HFFc6 (cell line): ENCODE results near the gene AFAP1. TPM values are rescaled to one million over a fixed set of nuclear protein-coding genes. Genes with fewer than 3 reads are reported as not detected.
A peak's percentile ranks its signal among the peaks of the same experiment; 100 is the strongest.

Source experiments
- DNase-seq: peaks from one replicate; pipeline ENCODE4 v3.0.0-alpha.2; 2018
- H3K27ac Mint-ChIP-seq: 2 replicates; pipeline ENCODE4 v1.8.0; 2020; ENCODE audit warnings: mild to moderate bottlenecking, mixed read lengths
- H3K27me3 Mint-ChIP-seq: 2 replicates; pipeline ENCODE4 v1.8.0; 2021; ENCODE audit warnings: mild to moderate bottlenecking, moderate library complexity, mixed read lengths; ENCODE audit not compliant: insufficient read depth
- H3K36me3 Mint-ChIP-seq: 2 replicates; pipeline ENCODE4 v1.8.0; 2021; ENCODE audit warnings: low read depth, mixed read lengths
- H3K4me1 Mint-ChIP-seq: 2 replicates; pipeline ENCODE4 v1.8.0; 2020; ENCODE audit warnings: low read depth, mixed read lengths
- H3K4me3 Mint-ChIP-seq: 2 replicates; pipeline ENCODE4 v1.8.0; 2020; ENCODE audit warnings: mild to moderate bottlenecking, moderate library complexity, mixed read lengths
- H3K9me3 Mint-ChIP-seq: 2 replicates; pipeline ENCODE4 v1.8.0; 2020; ENCODE audit warnings: mild to moderate bottlenecking, mixed read lengths
- CTCF ChIP-seq: fragments of 200-600 bp; sonication (generic); IDR thresholded peaks from 2 replicates; pipeline ENCODE4 v1.5.0; 2021; ENCODE audit warnings: antibody characterized with exemption, mild to moderate bottlenecking
- total RNA-seq, 6 experiments: library from RNA; stranded (reverse); fragmentation: NEBNext Ultra II Directional; extraction: Animal tissue kit (Norgen Biotek cat#: 25700); gene quantifications; 2 replicates in 1 of 6; 3 replicates in 5 of 6; pipeline ENCODE4 v1.2.3, GENCODE V29; 2021

AFAP1 gene
- total RNA-seq, 6 experiments from 2014 or later, result 99.7 to 116 (median 107) TPM

GRCh38 chr4:7762376-7763030, 177.2 kb downstream of the AFAP1 start:
- DNase-seq, result no peak
- no peak overlapping the region for H3K27ac Mint-ChIP-seq
- peaks cover 41% of the 10 kb centered on the region for H3K27me3 Mint-ChIP-seq
- no peak overlapping the region; the same call in 1 of the 2 replicates for H3K4me3 Mint-ChIP-seq
- H3K36me3 Mint-ChIP-seq, result peaks cover 46% of the 10 kb centered on the region
- no peak for TF ChIP-seq CTCF
- H3K9me3 Mint-ChIP-seq, result peaks cover 4% of the 10 kb centered on the region; the same call in 1 of the 2 replicates
- peaks cover 26% of the 10 kb centered on the region for H3K4me1 Mint-ChIP-seq

GRCh38 chr4:7761720-7762119, 177.9 kb downstream of the AFAP1 start:
- H3K4me3 Mint-ChIP-seq, result peak overlapping the region; percentile 41; the same call in 1 of the 2 replicates
- H3K27me3 Mint-ChIP-seq, result peaks cover 42% of the 10 kb centered on the region
- H3K9me3 Mint-ChIP-seq, result peaks cover 4% of the 10 kb centered on the region; the same call in 1 of the 2 replicates
- peak; percentile 81 for TF ChIP-seq CTCF
- H3K4me1 Mint-ChIP-seq, result peaks cover 26% of the 10 kb centered on the region
- no peak for DNase-seq
- H3K27ac Mint-ChIP-seq, result no peak overlapping the region
- peaks cover 46% of the 10 kb centered on the region for H3K36me3 Mint-ChIP-seq

DNA sequence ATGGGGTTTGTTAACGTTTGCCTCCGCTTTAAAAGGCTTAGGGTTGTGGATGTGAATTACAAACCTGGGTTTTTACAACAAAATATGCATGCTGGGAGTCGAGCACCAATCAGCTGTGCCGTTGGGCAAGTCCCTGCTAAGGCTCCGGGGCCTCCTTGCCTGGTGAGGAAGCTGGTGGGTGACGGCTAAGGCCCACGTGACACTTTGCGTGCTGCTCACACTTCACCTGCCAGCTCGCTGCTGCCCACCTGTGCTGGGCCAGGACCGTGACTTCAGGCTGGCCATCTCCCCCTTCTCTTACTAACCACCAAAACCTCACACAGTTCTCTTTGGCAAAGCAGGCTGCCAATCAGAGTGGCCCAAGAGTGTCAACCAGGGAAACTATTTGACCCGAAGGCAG, 178.3 kb downstream of the AFAP1 start:
- no peak for TF ChIP-seq CTCF
- peaks cover 26% of the 10 kb centered on the region for H3K4me1 Mint-ChIP-seq
- H3K4me3 Mint-ChIP-seq, result no peak overlapping the region; the same call in 1 of the 2 replicates
- peaks cover 4% of the 10 kb centered on the region; the same call in 1 of the 2 replicates for H3K9me3 Mint-ChIP-seq
- H3K27ac Mint-ChIP-seq, result no peak overlapping the region
- H3K27me3 Mint-ChIP-seq, result peaks cover 41% of the 10 kb centered on the region
- no peak for DNase-seq
- H3K36me3 Mint-ChIP-seq, result peaks cover 46% of the 10 kb centered on the region

GRCh38 chr4:7760706-7761105, 179.0 kb downstream of the AFAP1 start:
- H3K27me3 Mint-ChIP-seq, result peaks cover 41% of the 10 kb centered on the region
- no peak overlapping the region for H3K27ac Mint-ChIP-seq
- peaks cover 4% of the 10 kb centered on the region; the same call in 1 of the 2 replicates for H3K9me3 Mint-ChIP-seq
- peaks cover 39% of the 10 kb centered on the region for H3K36me3 Mint-ChIP-seq
- no peak for DNase-seq
- peaks cover 21% of the 10 kb centered on the region for H3K4me1 Mint-ChIP-seq
- H3K4me3 Mint-ChIP-seq, result no peak overlapping the region
- TF ChIP-seq CTCF, result no peak

DNA sequence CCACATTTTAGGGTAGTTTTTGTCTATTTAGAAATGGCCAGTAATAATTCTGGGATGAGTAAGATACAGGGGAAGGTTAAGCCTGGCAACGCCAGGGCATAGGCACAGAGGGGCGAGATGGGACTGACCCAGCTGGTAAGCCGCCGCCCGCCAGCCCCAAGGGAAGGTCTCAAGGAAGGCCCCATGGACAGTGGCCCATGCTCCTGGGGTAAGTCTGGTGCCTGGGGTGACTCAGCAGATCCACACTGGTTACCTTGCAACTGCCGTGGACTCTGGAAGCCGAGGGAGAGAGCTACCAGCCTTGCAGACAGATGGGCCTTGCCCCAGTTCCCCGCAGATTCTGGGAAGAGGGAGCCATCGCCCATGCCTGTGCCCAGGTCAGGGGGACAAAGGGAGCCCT, 179.4 kb downstream of the AFAP1 start:
- peaks cover 44% of the 10 kb centered on the region for H3K27me3 Mint-ChIP-seq
- DNase-seq, result no peak
- no peak for TF ChIP-seq CTCF
- peaks cover 35% of the 10 kb centered on the region for H3K36me3 Mint-ChIP-seq
- peaks cover 4% of the 10 kb centered on the region; the same call in 1 of the 2 replicates for H3K9me3 Mint-ChIP-seq
- H3K27ac Mint-ChIP-seq, result peak overlapping the region; percentile 43
- H3K4me3 Mint-ChIP-seq, result no peak overlapping the region; the same call in 1 of the 2 replicates
- H3K4me1 Mint-ChIP-seq, result peaks cover 16% of the 10 kb centered on the region
